NT2/D1 (cell line): ENCODE results near the gene DCDC2.

ENCODE experiments used
- SUZ12 ChIP-seq: IDR thresholded peaks from 2 replicates; pipeline ENCODE4 v1.6.1; 2011; ENCODE audit not compliant: insufficient read length, insufficient read depth; ENCODE audit errors: extremely low read depth
- YY1 ChIP-seq: IDR thresholded peaks from 2 replicates; pipeline ENCODE4 v1.6.1; 2011; ENCODE audit not compliant: insufficient read length, insufficient read depth
- ZNF274 ChIP-seq: IDR thresholded peaks from 2 replicates; pipeline ENCODE4 v1.6.1; 2011; ENCODE audit warnings: mild to moderate bottlenecking, low read depth, low read length

- TF ChIP-seq SUZ12 (no peak), ZNF274 (no peak), YY1 (no peak)
These were observed 174.3 kb downstream of the DCDC2 start for GRCh38 chr6:24183584-24183983.
